GM23248 (cell line): ENCODE data around the gene OR10G6. TPM values are rescaled to one million over a fixed set of nuclear protein-coding genes. Genes with fewer than 3 reads are reported as not detected.

ENCODE experiments used
- DNase-seq: peaks from one replicate; pipeline ENCODE4 v3.0.0-alpha.2; 2015
- H2AFZ ChIP-seq: fragments of 200-600 bp; sonication (generic); 2 replicates; pipeline ENCODE4 v1.6.1; 2016; ENCODE audit warnings: antibody characterized with exemption
- H3F3A ChIP-seq: fragments of 200-600 bp; sonication (generic); 2 replicates; pipeline ENCODE4 v1.6.1; 2016; ENCODE audit warnings: mild to moderate bottlenecking, antibody characterized with exemption, mixed run types; ENCODE audit not compliant: insufficient read depth
- H3K27ac ChIP-seq: fragments of 200-600 bp; sonication (generic); 2 replicates; pipeline ENCODE4 v1.5.1; 2016; ENCODE audit warnings: mild to moderate bottlenecking
- H3K27me3 ChIP-seq: fragments of 200-600 bp; sonication (generic); replicated peaks from 2 replicates; pipeline ENCODE4 v1.6.1; 2016; ENCODE audit warnings: mild to moderate bottlenecking; ENCODE audit not compliant: insufficient read depth
- H3K36me3 ChIP-seq: fragments of 200-600 bp; sonication (generic); 2 replicates; pipeline ENCODE4 v1.6.1; 2016; ENCODE audit warnings: low read depth, mild to moderate bottlenecking
- H3K4me1 ChIP-seq: fragments of 200-600 bp; sonication (generic); 2 replicates; pipeline ENCODE4 v1.6.1; 2016; ENCODE audit warnings: mild to moderate bottlenecking; ENCODE audit not compliant: insufficient read depth
- H3K4me2 ChIP-seq: fragments of 200-600 bp; sonication (generic); one replicate; pipeline ENCODE4 v1.6.1; 2016; ENCODE audit warnings: mild to moderate bottlenecking; ENCODE audit not compliant: unreplicated experiment
- H3K4me3 ChIP-seq: fragments of 200-600 bp; sonication (generic); 2 replicates; pipeline ENCODE4 v1.5.1; 2016; ENCODE audit warnings: mild to moderate bottlenecking
- H3K79me2 ChIP-seq: fragments of 200-600 bp; sonication (generic); 2 replicates; pipeline ENCODE4 v1.6.1; 2016; ENCODE audit warnings: mild to moderate bottlenecking; ENCODE audit not compliant: insufficient read depth
- H3K9ac ChIP-seq: fragments of 200-600 bp; sonication (generic); 2 replicates; pipeline ENCODE4 v1.6.1; 2016; ENCODE audit warnings: mild to moderate bottlenecking
- H3K9me2 ChIP-seq: fragments of 200-600 bp; sonication (generic); 2 replicates; pipeline ENCODE4 v1.6.1; 2016; ENCODE audit warnings: mixed run types, mild to moderate bottlenecking, moderate library complexity; ENCODE audit not compliant: insufficient read depth
- H3K9me3 ChIP-seq: fragments of 200-600 bp; sonication (generic); one replicate; pipeline ENCODE4 v1.6.1; 2017; ENCODE audit warnings: low read depth
- H4K20me1 ChIP-seq: fragments of 200-600 bp; sonication (generic); 2 replicates; pipeline ENCODE4 v1.6.0; 2016; ENCODE audit not compliant: insufficient read depth
- EZH2 ChIP-seq: fragments of 200-600 bp; sonication (generic); IDR thresholded peaks from 2 replicates; pipeline ENCODE4 v1.6.1; 2018; ENCODE audit warnings: antibody characterized with exemption, mild to moderate bottlenecking; ENCODE audit not compliant: insufficient read depth, poor library complexity, severe bottlenecking
- EZH2phosphoT487 ChIP-seq: fragments of 200-600 bp; sonication (generic); IDR thresholded peaks from 2 replicates; pipeline ENCODE4 v1.6.1; 2018; ENCODE audit warnings: antibody characterized with exemption, moderate library complexity, mild to moderate bottlenecking, low read depth; ENCODE audit not compliant: insufficient read depth
- WGBS, 2 experiments: methylation state at CpG; one replicate each; pipeline ENCODE4 v1.1.6; 2015 to 2017; ENCODE audit warnings: low lambda C conversion rate in 2 of 2, low coverage in 1 of 2; ENCODE audit errors: missing lambda C conversion rate in 2 of 2; 5-methylcytosine and 5-hydroxymethylcytosine counted together
- in situ Hi-C: fragments of 300-500 bp; cut with MboI; formaldehyde crosslinking; loops from 2 replicates; pipeline ENCODE4 v1.15.0; 2020
- polyA plus RNA-seq: library from polyadenylated mRNA; unstranded; fragments of >200 nt; fragmentation: Nextera tagmentation; extraction: Ambion mirVana; gene quantifications from 2 replicates; pipeline ENCODE4 v1.2.1, GENCODE V29; 2016
- total RNA-seq: library from RNA; depleted of rRNA; stranded (reverse); fragments of >200 nt; shearing (Covaris generic); gene quantifications from 2 replicates; pipeline ENCODE4 v1.2.3, GENCODE V29; 2014; rRNA removed

OR10G6 gene
- total and polyA plus RNA-seq, 2 experiments from 2014 or later: not detected

- Histone ChIP-seq H3K9ac (no peak overlapping the region), H3K36me3 (no peaks in the 10 kb centered on the region), H3K4me2 (no peak overlapping the region), H3K9me3 (no peaks in the 10 kb centered on the region), H3F3A (no peaks in the 10 kb centered on the region), H2AFZ (no peak overlapping the region), H3K27ac (no peak overlapping the region), H3K79me2 (no peaks in the 10 kb centered on the region), H3K4me3 (no peak overlapping the region), H3K4me1 (no peaks in the 10 kb centered on the region), H3K27me3 (peaks cover 4% of the 10 kb centered on the region; the same call in 1 of the 2 replicates), H3K9me2 (no peaks in the 10 kb centered on the region), H4K20me1 (no peaks in the 10 kb centered on the region)
- no peak for DNase-seq
- in situ Hi-C loops: no loop called here
- 32 to 40% methylated on average over 1 of the region's 1 CpG for WGBS, 2 experiments
- TF ChIP-seq EZH2phosphoT487: no peak
- no peak for TF ChIP-seq EZH2
Measured at GRCh38 chr11:123945132-123945531, 49.8 kb downstream of the OR10G6 start.

Other genes starting within 250 kb of the OR10G6 start
- gene OR6X1, start 240.6 kb downstream of the OR10G6 start, total RNA-seq: not detected in 2 replicates
- not detected in 2 replicates for gene OR6X1, start 240.6 kb downstream of the OR10G6 start, polyA plus RNA-seq
- gene OR6M1, start 188.8 kb downstream of the OR10G6 start, total RNA-seq: not detected in 2 replicates
- not detected in 2 replicates for gene OR6M1, start 188.8 kb downstream of the OR10G6 start, polyA plus RNA-seq
- gene TMEM225, start 109.5 kb downstream of the OR10G6 start, total RNA-seq: not detected in 2 replicates
- not detected in 2 replicates for gene TMEM225, start 109.5 kb downstream of the OR10G6 start, polyA plus RNA-seq
- not detected in 2 replicates for gene OR8D4, start 93.0 kb downstream of the OR10G6 start, total RNA-seq
- gene OR8D4, start 93.0 kb downstream of the OR10G6 start, polyA plus RNA-seq: not detected in 2 replicates
- not detected in 2 replicates for gene OR4D5, start 55.5 kb downstream of the OR10G6 start, total RNA-seq
- not detected in 2 replicates for gene OR4D5, start 55.5 kb downstream of the OR10G6 start, polyA plus RNA-seq
- not detected in 2 replicates for gene OR6T1, start 51.3 kb downstream of the OR10G6 start, total RNA-seq
- gene OR6T1, start 51.3 kb downstream of the OR10G6 start, polyA plus RNA-seq: not detected in 2 replicates
- gene OR10S1, start 17.4 kb downstream of the OR10G6 start, total RNA-seq: not detected in 2 replicates
- not detected in 2 replicates for gene OR10S1, start 17.4 kb downstream of the OR10G6 start, polyA plus RNA-seq
- gene OR10G4, start 17.8 kb upstream of the OR10G6 start, total RNA-seq: not detected in 2 replicates
- not detected in 2 replicates for gene OR10G4, start 17.8 kb upstream of the OR10G6 start, polyA plus RNA-seq
- not detected in 2 replicates for gene OR10G9, start 27.9 kb upstream of the OR10G6 start, total RNA-seq
- gene OR10G9, start 27.9 kb upstream of the OR10G6 start, polyA plus RNA-seq: not detected in 2 replicates
- gene OR10G8, start 31.6 kb upstream of the OR10G6 start, total RNA-seq: not detected in 2 replicates
- gene OR10G8, start 31.6 kb upstream of the OR10G6 start, polyA plus RNA-seq: not detected in 2 replicates
- gene OR10G7, start 46.2 kb upstream of the OR10G6 start, total RNA-seq: not detected in 2 replicates
- gene OR10G7, start 46.2 kb upstream of the OR10G6 start, polyA plus RNA-seq: not detected in 2 replicates
- 4.3 and 8.2 TPM in 2 replicates for gene VWA5A, start 120.3 kb upstream of the OR10G6 start, total RNA-seq
- gene VWA5A, start 120.3 kb upstream of the OR10G6 start, polyA plus RNA-seq: 7.4 and 7.5 TPM in 2 replicates
- gene OR10D3, start 188.2 kb upstream of the OR10G6 start, total RNA-seq: not detected in 2 replicates
- gene OR10D3, start 188.2 kb upstream of the OR10G6 start, polyA plus RNA-seq: not detected in 2 replicates
- gene OR8G1, start 245.9 kb upstream of the OR10G6 start, total RNA-seq: not detected in 2 replicates
- gene OR8G1, start 245.9 kb upstream of the OR10G6 start, polyA plus RNA-seq: not detected in 2 replicates